Measurements from ENCODE around the gene INSM1.

INSM1 gene

DNA sequence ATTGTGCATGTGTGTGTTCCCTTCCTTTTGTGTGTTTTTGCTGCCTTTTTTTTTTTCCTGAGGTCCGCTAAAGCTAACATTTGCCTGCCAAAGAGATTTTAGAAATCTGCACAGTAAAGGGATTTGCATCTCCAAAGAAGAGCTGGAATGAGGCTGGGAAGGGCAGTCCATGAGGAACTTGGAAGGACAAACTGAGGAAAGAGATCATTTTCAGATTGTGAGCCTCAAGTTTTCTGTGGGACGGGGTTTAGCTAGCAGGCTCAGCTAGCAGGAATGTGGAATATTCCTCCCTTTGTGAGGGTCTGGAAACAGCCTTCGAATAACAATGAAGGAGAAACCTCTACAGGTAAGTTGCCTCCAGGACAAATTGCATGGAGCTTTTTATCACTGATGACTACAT is 3.8 kb downstream of the INSM1 start:
- no peak for TF ChIP-seq CTCF (IDR thresholded peaks at IDR 0.05; ENCODE audit: control insufficient read depth, extremely low read depth, insufficient read depth)
- DNase-seq (ENCODE audit: low read depth), result no peak
- H3K4me3 ChIP-seq (ENCODE audit: low read depth, low read length), result no peak overlapping the region

GRCh38 chr20:20373091-20373571 is 5.2 kb downstream of the INSM1 start:
- DNase-seq (ENCODE audit: low read depth), result no peak
- H3K4me3 ChIP-seq (ENCODE audit: low read depth, low read length), result no peak overlapping the region
- TF ChIP-seq CTCF (IDR thresholded peaks at IDR 0.05; ENCODE audit: control insufficient read depth, extremely low read depth, insufficient read depth), result no peak

DNA sequence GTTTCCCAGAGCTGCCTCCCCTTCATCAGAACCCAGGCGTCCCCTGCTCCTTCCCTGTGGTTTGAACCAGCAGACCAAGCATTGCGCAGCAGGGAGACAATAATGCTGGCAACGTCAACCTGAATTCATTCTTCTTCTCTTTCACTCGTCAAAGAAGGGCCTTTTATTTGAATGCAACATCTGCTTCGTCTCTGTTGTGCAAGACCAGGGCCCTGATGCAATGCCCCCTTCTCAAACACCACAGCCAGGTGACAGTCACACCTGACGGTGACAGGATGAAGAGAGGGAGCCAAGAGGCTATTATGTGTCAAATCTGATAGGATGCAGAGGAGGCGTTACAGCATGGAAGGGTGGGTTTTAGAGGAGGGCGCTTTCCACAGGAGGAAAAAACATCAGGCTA is 8.0 kb downstream of the INSM1 start:
- no peak for TF ChIP-seq CTCF (IDR thresholded peaks at IDR 0.05; ENCODE audit: control insufficient read depth, extremely low read depth, insufficient read depth)
- no peak for DNase-seq (ENCODE audit: low read depth)
- no peak overlapping the region for H3K4me3 ChIP-seq (ENCODE audit: low read depth, low read length)

- no peak for DNase-seq (ENCODE audit: low read depth)
- no peak for TF ChIP-seq CTCF (IDR thresholded peaks at IDR 0.05; ENCODE audit: control insufficient read depth, extremely low read depth, insufficient read depth)
- no peak overlapping the region for H3K4me3 ChIP-seq (ENCODE audit: low read depth, low read length)
Observed at GRCh38 chr20:20386192-20386591, 18.3 kb downstream of the INSM1 start.

GRCh38 chr20:20390393-20390792 is 22.5 kb downstream of the INSM1 start:
- no peak overlapping the region for H3K4me3 ChIP-seq (ENCODE audit: low read depth, low read length)
- DNase-seq (ENCODE audit: low read depth), result no peak
- TF ChIP-seq CTCF (IDR thresholded peaks at IDR 0.05; ENCODE audit: control insufficient read depth, extremely low read depth, insufficient read depth), result no peak

DNA sequence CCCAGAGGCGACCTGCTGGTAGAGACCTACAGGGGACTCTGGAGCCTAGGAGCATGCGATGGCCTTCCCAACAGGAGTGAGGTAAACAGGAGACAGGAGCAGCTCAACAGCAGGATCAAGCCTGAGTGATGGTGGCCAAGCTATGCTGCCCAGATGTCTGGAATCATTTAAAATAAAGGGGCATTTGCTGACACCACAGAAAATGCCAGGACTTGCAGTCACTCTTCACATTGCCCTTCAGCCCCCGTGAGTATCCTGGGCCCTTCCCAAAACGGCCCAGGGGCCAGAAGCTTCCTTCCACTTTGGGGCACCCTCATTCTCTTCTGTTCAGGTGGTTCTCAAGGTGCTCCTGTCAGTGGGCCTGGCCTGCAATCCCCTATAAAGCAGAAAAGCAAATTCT is 23.2 kb downstream of the INSM1 start:
- no peak for TF ChIP-seq CTCF (IDR thresholded peaks at IDR 0.05; ENCODE audit: control insufficient read depth, extremely low read depth, insufficient read depth)
- no peak overlapping the region for H3K4me3 ChIP-seq (ENCODE audit: low read depth, low read length)
- no peak for DNase-seq (ENCODE audit: low read depth)

- no peak for DNase-seq (ENCODE audit: low read depth)
- H3K4me3 ChIP-seq (ENCODE audit: low read depth, low read length), result no peak overlapping the region
- no peak for TF ChIP-seq CTCF (IDR thresholded peaks at IDR 0.05; ENCODE audit: control insufficient read depth, extremely low read depth, insufficient read depth)
Observed at GRCh38 chr20:20391766-20392165, 23.9 kb downstream of the INSM1 start.
